Activated T-helper 1 cell treated with anti-CD3 and anti-CD28 coated beads, Interleukin-2, amount 50 U/mL, for 16 hours (primary cell): ENCODE data around the gene SLU7.

ENCODE experiments used
- DNase-seq, 2 donors: peaks; one replicate each; pipeline ENCODE4 v3.0.0-alpha.2; 2020; ENCODE audit warnings: low read depth in 1 of 2, low spot score in 1 of 2

SLU7 gene

DNA sequence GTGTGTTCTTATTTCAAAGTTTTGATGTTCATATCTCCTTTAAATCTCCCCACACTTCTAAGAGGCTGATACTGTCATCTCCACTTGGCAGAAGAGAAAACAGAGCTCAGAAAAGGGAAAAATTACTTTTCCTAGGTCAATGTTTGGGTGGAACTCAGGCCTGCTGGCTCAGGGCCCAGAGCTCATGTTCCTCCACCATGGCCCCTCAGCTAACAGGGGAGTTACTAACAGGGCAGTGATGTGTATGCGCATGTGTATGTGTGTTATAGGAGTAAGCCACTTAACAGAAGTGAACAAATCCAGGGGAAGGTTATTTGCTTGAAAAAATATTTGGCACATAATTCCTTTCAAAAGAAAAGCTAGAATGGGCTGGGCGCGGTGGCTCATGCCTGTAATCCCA is 51.0 kb downstream of the SLU7 start:
- DNase-seq: no peak

DNA sequence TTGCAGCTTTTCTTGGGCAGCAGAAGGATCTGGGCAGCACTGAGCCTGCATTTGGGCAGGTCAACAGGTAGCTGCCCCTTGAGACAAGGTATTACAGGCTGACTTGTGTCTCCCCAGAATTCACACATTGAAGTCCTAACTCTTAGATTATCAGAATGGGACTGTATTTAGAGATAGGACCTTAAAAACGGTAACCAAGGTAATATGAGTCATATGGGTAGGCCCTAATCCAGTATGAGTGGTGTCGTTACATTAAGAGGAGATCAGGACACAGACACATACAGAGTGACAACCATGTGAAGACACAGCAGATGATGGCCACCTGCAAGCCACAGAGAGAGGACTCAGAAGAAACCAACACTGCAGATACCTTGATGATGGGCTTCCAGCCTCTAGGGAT is 51.6 kb downstream of the SLU7 start:
- DNase-seq: no peak

DNA sequence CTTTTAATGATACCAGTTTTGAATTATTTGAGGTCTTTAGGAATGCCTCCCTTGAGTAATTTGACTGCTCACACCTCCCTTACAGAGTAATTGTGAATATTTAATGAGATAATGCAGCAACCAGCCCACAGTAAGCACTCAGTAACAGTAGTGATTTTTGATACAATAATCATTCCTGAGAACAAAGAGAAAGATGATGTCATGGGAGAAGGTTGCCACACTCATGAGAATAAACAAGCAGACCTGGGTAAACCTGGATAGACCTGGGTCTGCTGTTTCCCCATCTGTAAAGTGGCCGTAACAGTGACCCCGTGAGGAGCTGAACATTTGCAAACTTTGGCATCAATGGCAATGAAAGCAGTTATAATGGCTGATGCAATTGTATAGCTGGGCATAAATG is 52.7 kb downstream of the SLU7 start:
- DNase-seq: no peak

DNA sequence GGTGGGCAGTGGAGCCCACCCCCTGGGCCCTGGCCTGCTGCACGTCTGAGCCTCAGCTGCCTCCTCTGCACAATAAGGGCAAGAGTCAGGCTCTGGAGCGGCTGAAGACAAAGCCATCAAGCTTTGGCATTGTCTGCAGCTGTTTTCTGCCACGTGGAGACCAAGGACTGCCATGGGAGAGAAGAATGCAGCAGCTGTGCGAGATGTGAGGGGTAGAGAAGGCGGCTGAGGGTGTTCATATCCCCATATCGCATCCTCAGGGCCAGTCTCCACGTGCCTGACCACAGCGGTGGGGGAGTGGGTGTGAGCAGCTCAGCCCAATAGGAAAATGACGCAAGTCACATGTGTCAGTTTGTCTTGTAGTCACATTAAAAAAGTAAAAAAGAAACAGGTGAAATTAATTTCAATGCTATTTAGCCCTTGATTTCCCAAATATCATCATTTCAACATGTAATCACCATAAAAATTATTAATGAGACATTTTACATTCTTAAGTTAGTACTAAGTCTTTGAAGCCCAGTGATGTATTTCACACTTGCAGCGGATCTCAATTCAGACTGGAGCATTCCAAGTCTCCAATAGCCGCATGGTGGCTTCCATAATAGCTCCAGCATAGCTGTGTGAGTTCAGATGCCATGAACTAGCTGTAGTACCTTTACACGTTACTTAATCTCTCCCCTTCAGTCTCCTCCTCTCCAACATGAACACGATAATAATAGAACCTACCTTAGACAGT is 55.1 kb downstream of the SLU7 start:
- DNase-seq: no peak

DNA sequence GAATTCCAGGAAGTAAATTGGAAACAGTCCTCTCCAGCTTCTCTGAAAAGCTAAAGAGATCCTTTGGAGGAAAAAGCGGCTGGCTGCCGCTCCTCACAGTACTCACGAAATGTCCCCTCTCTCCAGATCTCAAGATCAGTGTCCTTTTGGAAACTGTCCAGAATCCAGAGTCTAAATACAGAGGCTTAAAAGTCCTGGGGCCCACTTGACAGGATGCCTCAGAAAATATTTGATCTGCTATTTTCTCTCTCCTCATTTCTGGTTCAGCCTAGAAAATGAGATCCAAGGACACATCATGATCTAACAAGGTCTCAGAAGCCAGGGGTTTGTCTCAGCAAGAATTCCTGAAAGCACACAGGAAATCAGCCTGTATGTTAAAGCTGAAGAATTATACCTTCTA is 55.7 kb downstream of the SLU7 start:
- DNase-seq: no peak

DNA sequence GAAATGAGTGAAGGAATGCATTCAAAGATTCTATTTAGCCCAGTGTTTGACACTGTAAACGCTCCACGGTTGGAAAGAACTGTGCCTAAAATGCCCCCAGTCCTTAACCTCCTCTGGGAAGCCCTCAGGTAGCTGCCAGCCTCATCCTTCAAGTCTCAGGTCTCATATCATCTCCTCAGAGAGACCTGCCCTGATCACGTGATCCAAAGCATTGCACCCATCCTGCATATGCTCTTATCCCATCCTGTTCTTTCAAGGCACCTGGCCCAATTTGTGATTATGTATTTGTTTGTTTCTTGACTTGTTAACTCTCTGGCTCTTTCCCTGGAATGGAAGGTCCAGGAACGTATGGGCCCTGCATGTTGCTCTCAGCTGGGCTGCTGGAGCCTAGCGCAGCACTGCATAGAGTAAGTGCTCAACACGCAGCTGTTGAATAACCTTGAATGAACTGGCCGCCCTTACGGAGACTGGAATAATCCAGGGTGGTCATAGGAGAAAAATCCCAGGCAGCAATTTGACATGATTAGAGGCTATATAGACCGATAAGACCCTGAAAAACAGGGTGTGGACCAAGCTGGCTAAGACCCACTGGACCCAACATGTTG is 57.2 kb downstream of the SLU7 start:
- DNase-seq: no peak

DNA sequence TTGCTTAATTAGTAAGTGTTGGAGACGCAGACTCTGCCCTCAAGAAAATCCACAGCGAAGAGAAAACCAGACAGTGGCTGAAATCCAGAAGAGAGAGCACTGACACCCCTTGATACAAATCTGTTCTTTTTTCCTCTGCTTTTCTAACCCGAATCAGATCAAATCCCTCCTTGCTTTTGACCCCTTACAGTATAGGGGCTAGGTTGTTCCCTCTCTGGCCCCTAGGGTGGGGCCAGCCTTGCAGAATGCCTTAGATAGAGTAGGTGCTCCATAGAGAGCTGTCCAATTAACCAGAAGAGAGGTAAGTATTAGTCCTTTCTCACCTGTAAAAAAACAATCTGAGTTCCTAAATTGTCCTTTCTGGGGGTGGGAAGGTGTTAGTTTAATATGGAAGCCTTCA is 58.6 kb downstream of the SLU7 start:
- DNase-seq: no peak

DNA sequence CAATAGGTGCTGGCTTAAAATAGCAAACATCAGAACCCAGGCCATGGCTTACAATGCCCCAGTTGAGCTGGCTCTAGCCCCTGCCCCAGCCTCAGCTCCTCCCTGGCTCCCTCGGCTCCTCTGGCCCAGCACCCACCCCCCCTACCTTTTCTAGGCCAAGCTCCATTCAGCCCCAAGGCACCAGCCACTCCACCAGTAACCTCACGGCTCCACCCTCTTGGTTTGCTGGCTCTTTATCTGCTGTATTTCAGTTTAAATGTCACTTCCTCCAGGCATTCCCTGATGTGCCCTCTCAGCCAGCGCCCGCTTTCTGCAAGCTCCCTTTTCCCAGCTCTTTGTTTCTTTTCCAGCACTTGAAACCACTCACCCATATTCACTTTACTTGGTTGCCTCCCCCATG is 59.1 kb downstream of the SLU7 start:
- no peak for DNase-seq

DNA sequence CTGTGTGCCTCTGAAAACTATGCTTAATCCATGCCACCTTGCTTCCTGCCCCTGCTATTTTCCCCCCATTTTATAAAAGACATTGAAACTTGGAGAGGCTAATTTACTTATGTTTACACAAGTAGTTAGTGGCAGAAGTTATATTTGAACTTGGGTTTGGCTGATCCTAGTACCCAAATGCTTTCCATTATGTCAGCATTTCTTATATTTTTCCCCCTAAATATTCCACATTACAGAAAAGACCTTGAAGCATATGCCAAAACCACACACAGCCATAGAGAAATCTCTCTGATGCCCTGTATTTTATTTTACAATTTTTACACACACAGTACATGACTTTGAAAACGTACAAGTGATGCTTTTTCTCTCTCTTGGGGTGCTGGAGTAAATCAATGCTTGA is 59.6 kb downstream of the SLU7 start:
- DNase-seq: no peak

DNA sequence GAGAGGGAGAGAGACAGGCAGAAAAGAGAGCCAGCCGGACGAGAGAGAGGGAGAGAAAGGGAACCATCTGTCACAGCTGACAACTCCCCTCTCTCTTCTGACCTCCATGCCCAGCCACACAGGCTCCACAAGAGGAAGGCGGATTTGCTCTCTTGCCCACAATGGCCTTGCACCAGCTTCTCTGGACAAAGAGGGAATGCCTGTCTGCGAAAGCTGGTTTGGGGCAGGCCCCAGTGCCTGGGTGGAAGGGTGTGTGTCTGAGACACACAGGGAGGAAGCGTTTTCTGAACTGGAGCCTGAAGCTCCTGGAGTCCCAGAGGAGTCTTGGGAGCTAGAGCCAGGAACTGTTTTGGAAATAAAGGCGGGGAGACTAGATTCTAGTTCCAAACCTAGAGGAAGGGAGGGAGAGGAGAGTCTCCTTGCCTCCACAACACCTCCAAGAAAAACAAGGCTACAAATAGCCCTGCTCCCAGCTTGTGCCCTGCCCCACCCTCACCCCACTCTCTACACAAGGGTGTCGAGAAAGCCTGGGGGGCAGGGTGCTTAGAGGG is 60.9 kb downstream of the SLU7 start:
- no peak for DNase-seq

DNA sequence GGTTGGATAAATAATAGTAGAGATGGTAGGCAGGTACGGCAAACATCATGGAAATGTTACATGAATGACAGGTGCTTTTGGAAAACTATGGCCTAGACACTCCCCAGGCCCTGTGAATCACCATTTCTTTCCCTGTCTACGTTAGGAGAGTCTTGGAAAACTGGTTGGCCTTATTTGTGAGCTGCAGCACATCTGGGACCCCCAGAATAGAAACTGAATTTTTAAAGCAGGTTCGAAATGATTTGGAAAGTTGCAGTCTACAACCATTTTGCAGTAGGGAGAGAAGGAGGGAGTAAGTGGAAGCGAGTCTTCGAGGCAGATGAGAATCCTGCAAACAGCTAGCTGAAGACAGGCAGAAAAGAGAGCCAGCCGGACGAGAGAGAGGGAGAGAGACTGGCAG is 61.5 kb downstream of the SLU7 start:
- no peak for DNase-seq

DNA sequence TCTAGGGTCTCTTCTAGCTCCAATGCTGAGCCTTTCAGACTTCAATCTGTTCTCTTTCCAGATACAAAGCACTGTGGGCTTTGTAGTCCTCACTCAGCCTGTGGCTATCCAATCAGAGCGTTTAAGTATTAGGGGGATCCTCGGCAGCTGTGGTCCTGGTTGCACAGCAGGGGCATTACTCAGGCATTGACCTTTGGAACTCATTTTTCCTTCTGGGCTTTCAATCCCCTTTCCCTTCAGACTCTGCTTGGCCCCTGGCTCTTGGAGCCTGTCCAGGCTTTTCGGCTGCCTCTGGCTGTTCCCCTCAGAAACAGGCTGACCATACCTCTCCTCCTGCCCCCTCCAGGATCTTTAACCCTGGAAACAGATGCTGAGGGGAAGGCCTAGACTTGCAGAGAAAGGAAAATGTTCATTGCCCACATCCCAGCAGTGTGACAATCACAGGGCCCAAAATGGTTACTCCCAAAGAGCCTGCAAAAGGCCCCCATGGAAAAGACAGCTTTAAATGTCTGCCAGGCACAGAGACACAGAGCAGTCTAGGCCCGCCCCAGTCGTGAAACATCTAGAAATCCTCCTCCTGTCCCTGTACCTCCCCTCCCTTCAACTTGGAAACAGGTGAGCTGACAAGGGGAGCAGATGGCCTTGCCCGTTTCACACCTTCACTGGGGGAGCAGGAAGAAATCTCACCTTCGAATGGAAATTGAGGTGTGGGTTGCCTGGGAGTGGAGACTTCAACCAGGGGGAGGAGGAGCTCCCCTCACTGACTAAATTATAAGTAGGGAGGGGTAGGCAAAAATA is 62.1 kb downstream of the SLU7 start:
- no peak for DNase-seq

DNA sequence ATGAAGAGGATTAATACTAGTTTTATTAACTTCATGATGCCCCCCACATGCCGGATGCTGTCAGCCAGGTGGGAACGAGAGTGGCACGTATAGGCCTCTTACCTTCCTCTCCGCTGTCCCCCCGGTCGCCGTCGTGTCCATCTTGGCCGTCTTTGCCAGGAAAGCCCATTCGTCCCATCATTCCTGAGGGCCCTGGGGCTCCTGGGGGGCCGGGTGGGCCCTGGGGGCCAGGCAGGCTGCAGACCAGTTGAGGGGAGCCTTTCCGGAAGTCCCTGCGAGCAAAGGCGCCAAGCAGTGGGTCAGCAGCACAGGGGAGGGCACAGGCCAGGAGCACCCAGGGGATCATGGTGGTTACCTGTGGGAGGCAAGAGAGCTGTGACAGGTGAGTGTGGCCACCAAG is 64.2 kb downstream of the SLU7 start:
- no peak for DNase-seq

DNA sequence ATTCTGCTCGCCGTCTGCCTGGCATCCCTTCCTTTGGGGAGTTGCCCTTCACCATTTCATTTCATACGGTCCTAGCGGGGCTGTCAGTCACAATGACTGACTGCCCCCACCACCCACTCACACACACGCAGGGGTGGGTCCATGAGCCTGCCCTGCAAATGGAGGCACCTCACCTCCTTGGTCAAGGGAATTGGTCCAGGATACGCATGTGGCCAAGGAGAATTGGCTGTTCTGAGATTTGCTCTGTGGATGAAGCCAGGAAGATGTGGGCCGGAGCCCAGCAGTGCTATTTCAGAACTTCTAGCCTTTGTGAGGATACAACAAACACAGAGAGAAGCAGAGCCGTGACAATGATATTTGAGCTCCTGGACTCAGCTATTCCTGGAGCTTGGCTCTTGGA is 65.5 kb downstream of the SLU7 start:
- no peak for DNase-seq

DNA sequence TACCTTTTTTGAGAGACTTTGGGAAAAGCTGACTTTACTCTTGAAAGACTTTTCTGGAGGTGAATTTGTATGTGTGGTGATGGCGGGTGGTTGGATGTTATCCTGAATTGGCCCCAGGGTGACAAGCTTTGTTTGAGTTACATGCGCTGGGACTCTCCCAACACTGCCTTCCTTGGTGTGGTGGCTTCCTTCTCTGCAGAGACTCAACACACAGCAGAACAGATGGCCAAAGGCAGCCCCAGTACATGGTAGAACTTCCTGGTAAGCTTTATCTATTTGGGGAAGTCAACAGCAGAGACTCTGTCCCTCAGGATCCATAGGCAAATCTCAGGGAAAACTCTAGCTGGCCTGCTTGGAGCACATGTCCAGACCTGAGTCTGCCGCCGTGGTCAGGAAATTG is 66.6 kb downstream of the SLU7 start:
- DNase-seq: no peak
